ENCODE results near the gene KNG1. TPM values are rescaled to one million over a fixed set of nuclear protein-coding genes. Genes with fewer than 3 reads are reported as not detected.
A peak's percentile ranks its signal among the peaks of the same experiment; 100 is the strongest.

Gene KNG1
- total RNA-seq, 1 experiment from 2014 or later: not detected

DNA sequence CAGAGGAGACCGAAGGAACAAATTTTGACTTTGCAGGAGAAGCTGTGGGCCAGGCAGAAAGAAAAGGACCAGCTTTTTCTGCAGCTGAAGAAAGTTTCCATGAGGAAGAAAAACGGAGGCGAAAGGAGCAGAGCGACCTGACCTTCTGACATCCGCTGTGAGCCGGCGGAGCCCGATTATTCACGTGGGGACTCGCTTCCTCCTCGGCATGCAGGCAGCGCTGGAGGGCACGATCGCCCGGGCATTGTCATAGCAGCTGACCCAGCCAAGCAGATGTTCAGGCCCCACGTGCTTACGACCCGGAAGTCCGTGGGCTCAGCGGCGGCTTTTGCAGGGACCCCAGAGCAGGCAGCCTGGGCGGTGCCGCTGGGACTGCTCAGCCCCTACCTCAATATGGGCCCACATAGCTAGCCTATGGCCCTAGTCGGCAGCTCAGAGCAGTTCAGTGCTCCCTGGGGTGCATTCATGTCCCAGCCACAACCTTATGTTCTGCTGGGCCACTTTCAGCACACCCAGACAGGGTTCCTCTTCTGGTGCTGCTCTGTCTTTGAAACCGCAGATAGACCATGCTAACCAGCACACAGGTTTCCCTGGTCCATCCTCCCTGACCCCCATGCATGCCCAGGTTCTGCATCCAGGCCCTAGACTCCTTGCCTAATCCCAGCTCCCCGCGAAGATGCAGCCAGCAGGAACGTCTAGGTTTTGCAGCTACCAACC, 55.7 kb downstream of the KNG1 start:
- no peak for DNase-seq (ENCODE audit: low read depth)

- no peak for DNase-seq (ENCODE audit: low read depth)
Measured at GRCh38 chr3:186775999-186776398, 58.8 kb downstream of the KNG1 start.

- no peak for DNase-seq (ENCODE audit: low read depth)
Measured at GRCh38 chr3:186779204-186779603, 62.0 kb downstream of the KNG1 start.

DNA sequence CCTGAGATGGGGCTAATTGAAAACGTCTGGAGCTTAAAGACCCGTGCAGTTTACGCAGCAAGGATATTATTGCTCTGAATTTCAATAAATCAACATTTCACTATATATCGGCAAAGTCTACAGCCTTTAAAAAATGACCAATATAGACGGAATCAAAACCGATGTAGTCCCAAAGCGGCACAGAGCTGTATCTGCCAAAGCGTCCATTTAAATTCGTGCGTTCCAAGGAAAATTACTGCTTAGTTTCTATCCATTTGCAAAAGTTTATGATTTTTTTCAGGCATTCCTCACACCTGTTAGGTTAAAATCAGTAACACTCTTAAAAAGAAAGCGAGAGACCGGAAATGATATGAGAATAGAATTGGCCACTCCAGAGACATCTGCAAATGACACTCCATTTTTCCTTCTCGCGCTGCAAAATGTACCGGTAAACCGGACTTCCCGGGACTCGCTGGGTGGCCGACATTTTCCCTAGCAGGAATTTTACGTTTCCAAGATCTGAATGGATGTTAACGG, 65.4 kb downstream of the KNG1 start:
- DNase-seq (ENCODE audit: low read depth): no peak

DNA sequence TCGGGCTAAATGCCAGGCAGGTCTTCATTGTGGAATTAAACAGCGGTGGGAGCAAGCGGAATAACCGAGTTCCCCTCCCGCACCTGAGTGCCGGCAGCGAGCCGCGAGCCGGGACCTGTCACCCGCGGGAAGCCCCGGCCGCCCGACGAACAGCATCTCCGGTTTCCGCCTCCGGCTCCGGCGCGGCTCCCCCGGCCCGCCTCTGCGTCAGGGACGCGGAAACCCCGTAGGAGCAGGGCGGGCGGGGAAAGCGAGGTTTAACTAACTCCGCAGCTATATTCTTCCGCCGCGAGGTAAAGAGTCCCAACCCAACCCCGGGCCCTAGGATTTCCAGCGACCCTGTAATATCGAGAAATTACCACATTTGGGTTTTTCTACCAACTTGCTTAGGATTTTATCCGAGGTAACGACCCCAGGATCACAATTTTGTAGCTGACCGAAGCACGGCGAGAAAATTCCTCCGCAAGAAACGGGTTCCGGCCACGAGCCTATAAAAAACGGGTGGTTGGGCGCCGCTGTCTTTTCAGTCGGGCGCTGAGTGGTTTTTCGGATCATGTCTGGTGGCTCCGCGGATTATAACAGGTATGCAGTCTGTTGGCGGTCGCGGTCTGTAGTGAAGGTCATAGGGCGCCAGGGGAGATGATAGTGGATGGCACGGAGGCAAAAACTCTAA, 66.0 kb downstream of the KNG1 start, which contains the start of gene EIF4A2:
TSS of gene EIF4A2 (plus strand) at position 520 of the 673 bp plus-strand sequence. CDS start at position 554, 34 bp downstream.
- DNase-seq (ENCODE audit: low read depth): peak; percentile 86

DNA sequence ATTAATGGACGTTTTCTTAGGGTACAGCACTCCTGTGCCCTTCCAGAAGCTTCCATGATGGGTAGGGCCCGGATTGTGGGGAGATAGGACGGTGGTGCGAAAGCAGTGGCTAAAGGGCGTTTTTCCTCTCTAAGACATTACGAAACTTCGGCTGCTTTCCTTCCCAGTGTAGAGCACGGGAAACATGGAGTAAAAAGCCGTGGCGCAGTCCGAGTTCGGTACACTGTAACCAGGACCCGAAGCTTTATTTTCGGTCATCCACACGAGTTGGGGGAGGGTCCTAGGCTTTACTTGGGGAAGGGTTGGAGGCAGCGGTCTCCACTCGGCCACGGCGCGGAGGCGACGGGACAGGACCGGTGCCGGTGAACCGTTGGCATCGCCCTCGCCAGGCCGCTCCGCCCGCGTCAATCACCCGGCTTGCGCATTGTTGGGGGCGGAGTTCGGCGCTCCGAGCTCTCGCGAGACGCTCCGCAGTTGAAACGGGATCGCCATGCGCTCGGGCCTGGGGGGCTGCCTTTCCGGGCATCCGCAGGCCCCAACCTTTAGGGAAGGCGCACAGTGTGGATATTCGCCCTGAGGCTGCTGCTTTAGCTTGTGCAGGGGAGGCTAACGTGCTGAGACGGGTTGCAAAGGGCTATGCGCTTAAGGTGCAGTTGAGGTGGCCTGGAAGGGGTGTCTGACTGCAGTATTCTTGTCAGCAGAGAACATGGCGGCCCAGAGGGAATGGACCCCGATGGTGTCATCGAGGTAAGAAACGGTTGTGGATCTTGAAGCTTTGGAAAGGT, 66.8 kb downstream of the KNG1 start:
- peak; percentile 77 for DNase-seq (ENCODE audit: low read depth)

GRCh38 chr3:186784820-186785494, 67.8 kb downstream of the KNG1 start:
- DNase-seq (ENCODE audit: low read depth): peak; percentile 26

GRCh38 chr3:186785495-186786018, 68.4 kb downstream of the KNG1 start:
- DNase-seq (ENCODE audit: low read depth): no peak

GRCh38 chr3:186786922-186787321, 69.8 kb downstream of the KNG1 start:
- DNase-seq (ENCODE audit: low read depth): no peak

DNA sequence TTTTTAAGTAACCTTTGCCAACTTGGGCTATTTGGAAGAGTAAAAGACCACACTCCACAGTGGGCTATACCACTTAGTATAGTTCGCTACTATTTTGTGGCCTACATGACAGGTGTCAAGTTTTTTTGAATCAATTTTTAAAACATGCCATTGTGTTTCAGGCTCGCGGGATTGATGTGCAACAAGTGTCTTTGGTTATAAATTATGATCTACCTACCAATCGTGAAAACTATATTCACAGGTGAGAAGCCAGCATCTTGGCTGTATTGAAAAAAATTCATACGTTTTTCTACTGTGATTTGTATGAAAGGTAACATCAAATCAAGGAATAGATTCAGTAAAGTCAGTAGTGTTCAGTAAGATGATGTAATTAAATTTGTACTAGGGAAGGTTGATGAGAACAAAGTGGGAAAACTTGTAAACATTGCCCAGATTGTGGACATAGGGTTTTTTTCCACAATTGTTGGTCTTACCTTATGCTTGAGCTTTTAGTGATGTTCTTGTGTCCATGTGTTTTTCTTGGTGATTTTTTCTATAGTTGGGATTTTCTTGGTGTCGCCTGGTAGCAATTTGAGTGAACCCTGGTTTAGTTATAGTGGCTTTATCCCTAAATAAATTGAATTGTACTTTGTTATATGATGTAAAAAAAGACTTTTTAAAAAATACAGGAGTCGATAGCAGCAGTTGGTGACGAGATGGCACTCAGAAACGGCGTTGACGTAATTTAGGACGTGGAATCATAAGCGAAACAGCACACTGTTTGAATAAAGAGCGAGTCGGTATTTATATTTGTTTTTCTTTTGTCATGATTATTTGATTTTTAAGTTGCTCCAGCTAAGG, 70.7 kb downstream of the KNG1 start:
- DNase-seq (ENCODE audit: low read depth): peak; percentile 27

- DNase-seq (ENCODE audit: low read depth): peak; percentile 27
Measured at GRCh38 chr3:186788482-186789370, 71.6 kb downstream of the KNG1 start.

- DNase-seq (ENCODE audit: low read depth): no peak
Measured at GRCh38 chr3:186789554-186790260, 72.5 kb downstream of the KNG1 start.

- peak; percentile 86 for DNase-seq (ENCODE audit: low read depth)
Measured at GRCh38 chr3:186790261-186790981, 73.3 kb downstream of the KNG1 start.

Measured in HT1080 (cell line).